ENCODE measurements around the gene DMD. TPM values are rescaled to one million over a fixed set of nuclear protein-coding genes. Genes with fewer than 3 reads are reported as not detected.

The DMD gene
- total and polyA plus RNA-seq, 4 experiments from 2014 or later, result 0.18 to 0.55 (median 0.19) TPM; not detected in 1

- Histone ChIP-seq H3K36me3 (ENCODE audit: insufficient read depth, low read length) (no peaks in the 10 kb centered on the region), H3K27ac (ENCODE audit: low read depth, low read length) (no peak overlapping the region), H3K4me3 (ENCODE audit: low read length in 2 of 2) (no peak overlapping the region), H3K4me1 (ENCODE audit: insufficient read depth, low read length) (no peaks in the 10 kb centered on the region), H3K9me3 (ENCODE audit: control insufficient read depth in 1 of 2, low read length in 2 of 2) (no peaks in the 10 kb centered on the region), H3K27me3 (ENCODE audit: insufficient read depth, low read length) (no peaks in the 10 kb centered on the region)
- DNase-seq, result no peak
- Mint-ChIP-seq H3K36me3 (no peaks in the 10 kb centered on the region), H3K4me3 (no peak overlapping the region), H3K9me3 (peaks cover 0 to 5% (median 0%) of the 10 kb centered on the region in 8 donors), H3K27ac (no peak overlapping the region), H3K4me1 (no peaks in the 10 kb centered on the region), H3K27me3 (peaks cover 0 to 1% of the 10 kb centered on the region in 2 donors)
- ChIA-PET CTCF (ENCODE audit: partially characterized antibody) (no interaction called here), POLR2A (ENCODE audit: partially characterized antibody) (no interaction called here)
- intact Hi-C loops (cut with micrococcal nuclease), result no loop called here
Observed at GRCh38 chrX:31331928-31332327, 1879.4 kb downstream of the DMD start.

GRCh38 chrX:31331015-31331414, 1880.3 kb downstream of the DMD start:
- no peaks in the 10 kb centered on the region for H3K36me3 ChIP-seq (ENCODE audit: insufficient read depth, low read length)
- peaks cover 0 to 5% (median 0%) of the 10 kb centered on the region in 8 donors for H3K9me3 Mint-ChIP-seq
- H3K27ac Mint-ChIP-seq, result no peak overlapping the region
- no peak overlapping the region for H3K4me3 Mint-ChIP-seq
- no peaks in the 10 kb centered on the region for H3K4me1 ChIP-seq (ENCODE audit: insufficient read depth, low read length)
- ChIA-PET POLR2A (ENCODE audit: partially characterized antibody) (no interaction called here), CTCF (ENCODE audit: partially characterized antibody) (no interaction called here)
- H3K36me3 Mint-ChIP-seq, result no peaks in the 10 kb centered on the region
- intact Hi-C loops (cut with micrococcal nuclease), result no loop called here
- no peaks in the 10 kb centered on the region for H3K27me3 ChIP-seq (ENCODE audit: insufficient read depth, low read length)
- no peaks in the 10 kb centered on the region for H3K4me1 Mint-ChIP-seq
- no peak overlapping the region for H3K27ac ChIP-seq (ENCODE audit: low read depth, low read length)
- H3K9me3 ChIP-seq (ENCODE audit: control insufficient read depth in 1 of 2, low read length in 2 of 2), result no peaks in the 10 kb centered on the region
- no peak overlapping the region for H3K4me3 ChIP-seq (ENCODE audit: low read length in 2 of 2)
- no peaks in the 10 kb centered on the region for H3K27me3 Mint-ChIP-seq
- DNase-seq, result no peak

DNA sequence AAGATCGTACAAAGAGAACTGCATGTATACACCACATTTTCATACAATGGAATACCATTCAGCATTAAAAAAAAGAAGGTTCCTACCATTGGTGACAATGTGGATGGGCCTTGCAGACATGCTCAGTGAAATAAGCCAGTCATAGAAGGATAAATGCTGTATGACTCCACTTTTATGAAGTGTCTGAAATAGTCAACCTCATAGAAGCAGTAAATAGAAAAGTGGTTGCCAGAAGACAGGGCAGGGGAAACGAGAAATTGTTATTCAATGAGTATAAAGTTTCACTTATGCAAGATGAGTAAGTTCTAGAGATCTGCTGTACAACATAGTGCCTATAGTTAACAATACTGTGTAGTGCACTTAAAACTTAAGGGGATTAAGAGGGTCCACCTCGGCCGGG, 1882.1 kb downstream of the DMD start:
- no peak overlapping the region for H3K27ac ChIP-seq (ENCODE audit: low read depth, low read length)
- no peaks in the 10 kb centered on the region for H3K9me3 ChIP-seq (ENCODE audit: control insufficient read depth in 1 of 2, low read length in 2 of 2)
- H3K27ac Mint-ChIP-seq, result no peak overlapping the region
- DNase-seq, result no peak
- intact Hi-C loops (cut with micrococcal nuclease), result no loop called here
- POLR2A ChIA-PET (ENCODE audit: partially characterized antibody), result no interaction called here
- H3K4me1 ChIP-seq (ENCODE audit: insufficient read depth, low read length), result no peaks in the 10 kb centered on the region
- H3K9me3 Mint-ChIP-seq, result peaks cover 0 to 5% (median 0%) of the 10 kb centered on the region in 8 donors
- no peaks in the 10 kb centered on the region for H3K36me3 Mint-ChIP-seq
- no peaks in the 10 kb centered on the region for H3K4me1 Mint-ChIP-seq
- H3K27me3 ChIP-seq (ENCODE audit: insufficient read depth, low read length), result no peaks in the 10 kb centered on the region
- no peak overlapping the region for H3K4me3 Mint-ChIP-seq
- H3K36me3 ChIP-seq (ENCODE audit: insufficient read depth, low read length), result no peaks in the 10 kb centered on the region
- CTCF ChIA-PET (ENCODE audit: partially characterized antibody), result no interaction called here
- H3K27me3 Mint-ChIP-seq, result no peaks in the 10 kb centered on the region
- no peak overlapping the region for H3K4me3 ChIP-seq (ENCODE audit: low read length in 2 of 2)

- Histone ChIP-seq H3K4me3 (ENCODE audit: low read length in 2 of 2) (no peak overlapping the region), H3K9me3 (ENCODE audit: control insufficient read depth in 1 of 2, low read length in 2 of 2) (no peaks in the 10 kb centered on the region), H3K4me1 (ENCODE audit: insufficient read depth, low read length) (no peaks in the 10 kb centered on the region), H3K27ac (ENCODE audit: low read depth, low read length) (no peak overlapping the region), H3K36me3 (ENCODE audit: insufficient read depth, low read length) (no peaks in the 10 kb centered on the region), H3K27me3 (ENCODE audit: insufficient read depth, low read length) (no peaks in the 10 kb centered on the region)
- Mint-ChIP-seq H3K27ac (no peak overlapping the region), H3K9me3 (peaks cover 0 to 2% (median 0%) of the 10 kb centered on the region in 8 donors), H3K4me3 (no peak overlapping the region), H3K27me3 (no peaks in the 10 kb centered on the region), H3K4me1 (no peaks in the 10 kb centered on the region), H3K36me3 (no peaks in the 10 kb centered on the region)
- no peak for DNase-seq
- ChIA-PET POLR2A (ENCODE audit: partially characterized antibody) (no interaction called here), CTCF (ENCODE audit: partially characterized antibody) (no interaction called here)
- intact Hi-C loops (cut with micrococcal nuclease), result no loop called here
Observed at GRCh38 chrX:31323658-31324057, 1887.7 kb downstream of the DMD start.

GRCh38 chrX:31320740-31321139, 1890.6 kb downstream of the DMD start:
- Histone ChIP-seq H3K4me3 (ENCODE audit: low read length in 2 of 2) (no peak overlapping the region), H3K36me3 (ENCODE audit: insufficient read depth, low read length) (no peaks in the 10 kb centered on the region), H3K27me3 (ENCODE audit: insufficient read depth, low read length) (no peaks in the 10 kb centered on the region), H3K4me1 (ENCODE audit: insufficient read depth, low read length) (no peaks in the 10 kb centered on the region), H3K9me3 (ENCODE audit: control insufficient read depth in 1 of 2, low read length in 2 of 2) (no peaks in the 10 kb centered on the region), H3K27ac (ENCODE audit: low read depth, low read length) (no peak overlapping the region)
- ChIA-PET CTCF (ENCODE audit: partially characterized antibody) (no interaction called here), POLR2A (ENCODE audit: partially characterized antibody) (no interaction called here)
- H3K4me3 Mint-ChIP-seq, result no peak overlapping the region
- no peaks in the 10 kb centered on the region for H3K27me3 Mint-ChIP-seq
- no peak overlapping the region for H3K27ac Mint-ChIP-seq
- intact Hi-C loops (cut with micrococcal nuclease), result no loop called here
- H3K36me3 Mint-ChIP-seq, result no peaks in the 10 kb centered on the region
- no peak for DNase-seq
- no peaks in the 10 kb centered on the region for H3K4me1 Mint-ChIP-seq
- peaks cover 0 to 5% (median 0%) of the 10 kb centered on the region in 8 donors for H3K9me3 Mint-ChIP-seq

DNA sequence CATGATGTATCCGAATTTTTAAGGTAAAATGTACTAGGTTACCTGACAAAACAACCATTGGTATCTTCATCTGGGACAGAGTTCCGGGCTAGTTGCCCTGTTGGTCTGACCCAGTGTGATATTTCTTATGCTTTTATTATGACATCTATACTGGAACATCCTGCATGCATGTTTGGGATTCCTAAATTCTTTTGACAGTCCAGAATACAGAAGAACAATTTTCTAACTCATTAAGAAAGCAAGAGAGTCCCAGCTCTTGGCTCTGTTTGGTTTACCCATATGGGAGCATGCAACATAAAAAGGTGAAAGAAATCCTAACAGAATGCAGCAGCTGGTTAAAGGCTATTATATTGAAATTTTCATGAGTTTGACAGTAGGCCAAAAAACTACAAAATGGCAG, 1891.8 kb downstream of the DMD start:
- no peaks in the 10 kb centered on the region for H3K36me3 Mint-ChIP-seq
- H3K9me3 Mint-ChIP-seq, result peaks cover 0 to 5% (median 0%) of the 10 kb centered on the region in 8 donors
- ChIA-PET CTCF (ENCODE audit: partially characterized antibody) (interaction anchor here (0.7 kb wide), 1 partner anchor 281 kb away, joined by 3 read pairs; no protein-coding TSS in a partner anchor), POLR2A (ENCODE audit: partially characterized antibody) (no interaction called here)
- H3K4me1 Mint-ChIP-seq, result no peaks in the 10 kb centered on the region
- Histone ChIP-seq H3K36me3 (ENCODE audit: insufficient read depth, low read length) (no peaks in the 10 kb centered on the region), H3K27ac (ENCODE audit: low read depth, low read length) (no peak overlapping the region), H3K4me3 (ENCODE audit: low read length in 2 of 2) (no peak overlapping the region), H3K9me3 (ENCODE audit: control insufficient read depth in 1 of 2, low read length in 2 of 2) (no peaks in the 10 kb centered on the region), H3K4me1 (ENCODE audit: insufficient read depth, low read length) (no peaks in the 10 kb centered on the region), H3K27me3 (ENCODE audit: insufficient read depth, low read length) (no peaks in the 10 kb centered on the region)
- DNase-seq, result no peak
- intact Hi-C loops (cut with micrococcal nuclease), result no loop called here
- no peak overlapping the region for H3K4me3 Mint-ChIP-seq
- H3K27ac Mint-ChIP-seq, result no peak overlapping the region
- H3K27me3 Mint-ChIP-seq, result no peaks in the 10 kb centered on the region

- no peak overlapping the region for H3K4me3 Mint-ChIP-seq
- CTCF ChIA-PET (ENCODE audit: partially characterized antibody), result interaction anchor here (0.7 kb wide), 1 partner anchor 280 kb away, joined by 3 read pairs; no protein-coding TSS in a partner anchor
- intact Hi-C loops (cut with micrococcal nuclease), result no loop called here
Observed at GRCh38 chrX:31318866-31319265, 1892.5 kb downstream of the DMD start.

More at GRCh38 chrX:31318866-31319265, 1892.5 kb downstream of the DMD start:
- H3K4me3 ChIP-seq (ENCODE audit: low read length in 2 of 2), result no peak overlapping the region
- no peak overlapping the region for H3K27ac ChIP-seq (ENCODE audit: low read depth, low read length)
- no peaks in the 10 kb centered on the region for H3K36me3 Mint-ChIP-seq
- no peaks in the 10 kb centered on the region for H3K4me1 Mint-ChIP-seq
- H3K9me3 Mint-ChIP-seq, result peaks cover 0 to 5% (median 0%) of the 10 kb centered on the region in 8 donors
- no peak overlapping the region for H3K27ac Mint-ChIP-seq
- POLR2A ChIA-PET (ENCODE audit: partially characterized antibody), result no interaction called here
- no peaks in the 10 kb centered on the region for H3K9me3 ChIP-seq (ENCODE audit: control insufficient read depth in 1 of 2, low read length in 2 of 2)
- no peaks in the 10 kb centered on the region for H3K4me1 ChIP-seq (ENCODE audit: insufficient read depth, low read length)
- DNase-seq, result no peak
- no peaks in the 10 kb centered on the region for H3K36me3 ChIP-seq (ENCODE audit: insufficient read depth, low read length)
- no peaks in the 10 kb centered on the region for H3K27me3 ChIP-seq (ENCODE audit: insufficient read depth, low read length)
- H3K27me3 Mint-ChIP-seq, result peaks cover 0 to 3% of the 10 kb centered on the region in 2 donors
